ENCODE measurements around the gene OR1J4. TPM values are rescaled to one million over a fixed set of nuclear protein-coding genes. Genes with fewer than 3 reads are reported as not detected.

OR1J4 gene
- total RNA-seq, 1 experiment from 2014 or later: not detected

DNA sequence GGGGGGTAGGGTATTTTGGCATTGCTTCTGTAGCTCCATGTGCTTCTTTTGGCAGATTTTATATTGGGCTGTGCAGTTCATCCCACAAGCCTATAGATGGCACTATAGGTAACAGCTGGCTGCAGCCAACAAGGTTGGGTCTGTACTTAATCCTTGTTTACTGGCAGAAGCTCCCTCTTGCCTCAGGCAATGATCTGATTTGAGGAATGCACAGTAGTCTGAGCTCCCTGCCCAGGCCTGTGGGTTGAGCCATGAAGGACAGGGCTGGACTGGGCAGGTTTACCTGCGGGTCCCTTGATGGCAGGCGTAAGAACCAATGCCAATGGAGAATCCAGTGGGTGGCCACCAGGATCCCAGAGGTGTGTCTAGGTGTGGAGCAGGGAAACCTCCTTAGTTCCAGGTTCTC, 20.1 kb upstream of the OR1J4 start:
- peak; percentile 76 for TF ChIP-seq CTCF (conservative IDR thresholded peaks at IDR 0.05)
- no peak for TF ChIP-seq EZH2 (IDR thresholded peaks at IDR 0.05; ENCODE audit: low read depth)
- H2AFZ ChIP-seq: no peak overlapping the region

DNA sequence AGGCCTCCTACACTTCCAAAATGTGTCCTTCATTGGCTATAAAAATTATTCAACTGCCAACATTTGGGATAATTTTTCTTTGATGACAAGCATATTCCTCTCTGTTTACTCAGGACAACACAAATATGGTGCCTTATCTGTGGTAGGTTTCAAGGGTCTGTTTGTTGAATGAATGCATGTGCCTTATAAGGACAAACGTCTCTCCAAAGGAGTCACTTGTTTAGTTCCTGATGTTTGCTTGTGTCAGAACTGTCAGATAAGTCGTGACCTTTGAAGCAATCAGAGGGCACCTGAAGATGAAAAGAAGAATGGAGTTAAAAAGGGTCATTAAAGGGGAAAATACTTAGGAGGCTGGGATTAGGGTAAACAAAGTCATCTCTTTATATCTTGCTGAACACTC, 12.0 kb upstream of the OR1J4 start:
- no peak overlapping the region for H3K4me2 ChIP-seq
- no TSS peak for BruUV-seq (replicated peaks)
- no peaks in the 10 kb centered on the region for H3F3A ChIP-seq (ENCODE audit: insufficient read depth, low read depth)
- H3K9me3 ChIP-seq (ENCODE audit: insufficient read depth, low read depth): no peaks in the 10 kb centered on the region
- H3K9me2 ChIP-seq (ENCODE audit: insufficient read depth): no peaks in the 10 kb centered on the region
- peaks cover 9% of the 10 kb centered on the region for H3K27me3 ChIP-seq (ENCODE audit: insufficient read depth, low read depth)
- no peaks in the 10 kb centered on the region for H3K36me3 ChIP-seq (ENCODE audit: low read depth)
- no peaks in the 10 kb centered on the region for H3K4me1 ChIP-seq (replicated peaks; ENCODE audit: insufficient read depth)
- CTCF ChIA-PET: no interaction called here
- no peaks in the 10 kb centered on the region for H4K20me1 ChIP-seq (ENCODE audit: insufficient read depth)
- POLR2A ChIA-PET (ENCODE audit: unreplicated experiment): no interaction called here
- TF ChIP-seq EZH2 (IDR thresholded peaks at IDR 0.05; ENCODE audit: low read depth) (no peak), CTCF (conservative IDR thresholded peaks at IDR 0.05) (no peak)
- H3K79me2 ChIP-seq (ENCODE audit: low read depth): no peaks in the 10 kb centered on the region
- H3K27ac ChIP-seq: no peak overlapping the region
- intact Hi-C loops (cut with micrococcal nuclease; ENCODE audit: unreplicated experiment): no loop called here
- no peak for DNase-seq
- no peak overlapping the region for H2AFZ ChIP-seq
- H3K4me3 ChIP-seq: no peak overlapping the region

More for the DNA sequence above, 20.1 kb upstream of the OR1J4 start:
- no peaks in the 10 kb centered on the region for H3K79me2 ChIP-seq (ENCODE audit: low read depth)
- intact Hi-C loops (cut with micrococcal nuclease; ENCODE audit: unreplicated experiment): loop anchor here (1.0 kb wide), 1 partner anchor 311 kb away; no protein-coding TSS in a partner anchor
- CTCF ChIA-PET: interaction anchor here (0.5 kb wide), 1 partner anchor 381 kb away, joined by 3 read pairs; no protein-coding TSS in a partner anchor
- no peaks in the 10 kb centered on the region for H3K9me2 ChIP-seq (ENCODE audit: insufficient read depth)
- H3K27me3 ChIP-seq (ENCODE audit: insufficient read depth, low read depth): peaks cover 11% of the 10 kb centered on the region
- H3K36me3 ChIP-seq (ENCODE audit: low read depth): no peaks in the 10 kb centered on the region
- H3K4me1 ChIP-seq (replicated peaks; ENCODE audit: insufficient read depth): no peaks in the 10 kb centered on the region
- H3K27ac ChIP-seq: no peak overlapping the region
- BruUV-seq (replicated peaks): no TSS peak
- H3K4me3 ChIP-seq: no peak overlapping the region
- no peaks in the 10 kb centered on the region for H3F3A ChIP-seq (ENCODE audit: insufficient read depth, low read depth)
- H4K20me1 ChIP-seq (ENCODE audit: insufficient read depth): no peaks in the 10 kb centered on the region
- H3K4me2 ChIP-seq: no peak overlapping the region
- peak in 1 of 2 experiments; percentile 31 for DNase-seq
- POLR2A ChIA-PET (ENCODE audit: unreplicated experiment): interaction anchor here (0.6 kb wide), 3 partner anchors 310 to 406 kb away, joined by 3 to 4 read pairs (median 3); partner anchors contain the start of gene RC3H2
- no peaks in the 10 kb centered on the region for H3K9me3 ChIP-seq (ENCODE audit: insufficient read depth, low read depth)

DNA sequence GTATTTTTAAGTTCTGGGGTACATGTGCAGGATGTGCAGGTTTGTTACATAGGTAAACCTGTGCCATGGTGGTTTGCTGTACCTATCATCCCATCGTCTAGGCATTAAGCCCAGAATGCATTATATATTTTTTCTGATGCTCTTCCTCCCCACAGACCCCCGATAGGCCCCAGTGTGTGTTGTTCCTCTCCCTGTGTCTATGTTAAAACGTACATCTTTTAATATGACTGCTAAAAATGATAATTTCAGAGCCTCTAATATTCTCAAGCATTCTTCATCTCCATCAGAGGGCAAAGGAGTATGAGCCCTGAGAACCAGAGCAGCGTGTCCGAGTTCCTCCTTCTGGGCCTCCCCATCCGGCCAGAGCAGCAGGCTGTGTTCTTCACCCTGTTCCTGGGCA, 8.4 kb upstream of the OR1J4 start, which contains the start of gene OR1J2:
Gene OR1J2 (plus strand): TSS at position 301 of the 400 bp plus-strand sequence. CDS start 0 bp downstream, at position 301.
- no peak within 1 kb of the TSS for H3K4me3 ChIP-seq
- CTCF ChIA-PET: no interaction called here
- no peak within 1 kb of the TSS for H2AFZ ChIP-seq
- no peak within 1 kb of the TSS for H3K4me2 ChIP-seq
- no peaks in the 10 kb centered on the region for H3F3A ChIP-seq (ENCODE audit: insufficient read depth, low read depth)
- DNase-seq: no peak
- POLR2A ChIA-PET (ENCODE audit: unreplicated experiment): no interaction called here
- no TSS peak for BruUV-seq (replicated peaks)
- H4K20me1 ChIP-seq (ENCODE audit: insufficient read depth): no peaks in the 10 kb centered on the region
- no peaks in the 10 kb centered on the region for H3K9me2 ChIP-seq (ENCODE audit: insufficient read depth)
- H3K27me3 ChIP-seq (ENCODE audit: insufficient read depth, low read depth): peaks cover 31% of the 10 kb centered on the region
- no peaks in the 10 kb centered on the region for H3K9me3 ChIP-seq (ENCODE audit: insufficient read depth, low read depth)
- H3K27ac ChIP-seq: no peak within 1 kb of the TSS
- H3K4me1 ChIP-seq (replicated peaks; ENCODE audit: insufficient read depth): no peaks in the 10 kb centered on the region
- intact Hi-C loops (cut with micrococcal nuclease; ENCODE audit: unreplicated experiment): no loop called here
- H3K36me3 ChIP-seq (ENCODE audit: low read depth): no peaks in the 10 kb centered on the region
- no peaks in the 10 kb centered on the region for H3K79me2 ChIP-seq (ENCODE audit: low read depth)
- TF ChIP-seq EZH2 (IDR thresholded peaks at IDR 0.05; ENCODE audit: low read depth): no peak
- TF ChIP-seq CTCF (conservative IDR thresholded peaks at IDR 0.05): no peak

Data from PC-9 (cell line).